ENCODE measurements around the gene CCRL2. TPM values are rescaled to one million over a fixed set of nuclear protein-coding genes. Genes with fewer than 3 reads are reported as not detected.
"Not testable (repeated sequence)": the region's sequence is repeated elsewhere in the genome, so short reads cannot be mapped to it uniquely, and the experiment has no call there.

Gene CCRL2
- total RNA-seq, 1 experiment from 2014 or later, result 0.98 TPM

GRCh38 chr3:46420931-46421330 lies 13.9 kb downstream of the CCRL2 start:
- DNase-seq (ENCODE audit: low spot score), result no peak
- in situ Hi-C loops (cut with HindIII; ENCODE audit: low sequenced_read_pairs), result no loop called here

GRCh38 chr3:46422617-46423016 lies 15.6 kb downstream of the CCRL2 start:
- in situ Hi-C loops (cut with HindIII; ENCODE audit: low sequenced_read_pairs), result no loop called here
- peak; percentile 34 for DNase-seq (ENCODE audit: low spot score)

- no peak for DNase-seq (ENCODE audit: low spot score)
- in situ Hi-C loops (cut with HindIII; ENCODE audit: low sequenced_read_pairs), result no loop called here
These were observed 16.5 kb downstream of the CCRL2 start for GRCh38 chr3:46423588-46423987.

GRCh38 chr3:46426476-46426875 lies 19.4 kb downstream of the CCRL2 start:
- DNase-seq (ENCODE audit: low spot score); in situ Hi-C loops (cut with HindIII; ENCODE audit: low sequenced_read_pairs): not testable (repeated sequence)

- DNase-seq (ENCODE audit: low spot score); in situ Hi-C loops (cut with HindIII; ENCODE audit: low sequenced_read_pairs): not testable (repeated sequence)
These were observed 20.3 kb downstream of the CCRL2 start for GRCh38 chr3:46427404-46427803.

- in situ Hi-C loops (cut with HindIII; ENCODE audit: low sequenced_read_pairs), result no loop called here
- no peak for DNase-seq (ENCODE audit: low spot score)
These were observed 21.1 kb downstream of the CCRL2 start for GRCh38 chr3:46427916-46428833.

GRCh38 chr3:46429250-46429649 lies 22.2 kb downstream of the CCRL2 start:
- no peak for DNase-seq (ENCODE audit: low spot score)

GRCh38 chr3:46429671-46430070 lies 22.6 kb downstream of the CCRL2 start:
- DNase-seq (ENCODE audit: low spot score), result no peak
- in situ Hi-C loops (cut with HindIII; ENCODE audit: low sequenced_read_pairs), result no loop called here

More at GRCh38 chr3:46429250-46429649, 22.2 kb downstream of the CCRL2 start:
- in situ Hi-C loops (cut with HindIII; ENCODE audit: low sequenced_read_pairs), result no loop called here

GRCh38 chr3:46430879-46431278 lies 23.8 kb downstream of the CCRL2 start:
- DNase-seq (ENCODE audit: low spot score); in situ Hi-C loops (cut with HindIII; ENCODE audit: low sequenced_read_pairs): not testable (repeated sequence)

- DNase-seq (ENCODE audit: low spot score); in situ Hi-C loops (cut with HindIII; ENCODE audit: low sequenced_read_pairs): not testable (repeated sequence)
These were observed 24.8 kb downstream of the CCRL2 start for GRCh38 chr3:46431905-46432304.

GRCh38 chr3:46433118-46433517 lies 26.1 kb downstream of the CCRL2 start:
- in situ Hi-C loops (cut with HindIII; ENCODE audit: low sequenced_read_pairs); DNase-seq (ENCODE audit: low spot score): not testable (repeated sequence)

- in situ Hi-C loops (cut with HindIII; ENCODE audit: low sequenced_read_pairs), result no loop called here
- no peak for DNase-seq (ENCODE audit: low spot score)
These were observed 26.8 kb downstream of the CCRL2 start for GRCh38 chr3:46433841-46434240.

GRCh38 chr3:46435081-46435726 lies 28.1 kb downstream of the CCRL2 start:
- in situ Hi-C loops (cut with HindIII; ENCODE audit: low sequenced_read_pairs), result no loop called here
- no peak for DNase-seq (ENCODE audit: low spot score)

GRCh38 chr3:46438831-46439230 lies 31.8 kb downstream of the CCRL2 start:
- DNase-seq (ENCODE audit: low spot score), result peak; percentile 73
- in situ Hi-C loops (cut with HindIII; ENCODE audit: low sequenced_read_pairs), result no loop called here

GRCh38 chr3:46440531-46441294 lies 33.7 kb downstream of the CCRL2 start:
- in situ Hi-C loops (cut with HindIII; ENCODE audit: low sequenced_read_pairs), result no loop called here
- DNase-seq (ENCODE audit: low spot score), result no peak

- no peak for DNase-seq (ENCODE audit: low spot score)
- in situ Hi-C loops (cut with HindIII; ENCODE audit: low sequenced_read_pairs), result no loop called here
These were observed 35.8 kb downstream of the CCRL2 start for GRCh38 chr3:46442576-46443530.

- in situ Hi-C loops (cut with HindIII; ENCODE audit: low sequenced_read_pairs), result no loop called here
- no peak for DNase-seq (ENCODE audit: low spot score)
These were observed 40.3 kb downstream of the CCRL2 start for GRCh38 chr3:46447228-46447985.

GRCh38 chr3:46448721-46449120 lies 41.7 kb downstream of the CCRL2 start:
- DNase-seq (ENCODE audit: low spot score), result no peak
- in situ Hi-C loops (cut with HindIII; ENCODE audit: low sequenced_read_pairs), result no loop called here

Measured in G401 (cell line).